SK-N-SH (cell line): ENCODE measurements around the gene EEF1A2. TPM values are rescaled to one million over a fixed set of nuclear protein-coding genes. Genes with fewer than 3 reads are reported as not detected.
"Not testable (repeated sequence)": the region's sequence is repeated elsewhere in the genome, so short reads cannot be mapped to it uniquely, and the experiment has no call there.

Source experiments
- CTCF ChIA-PET: fragments of 300-600, 350-600 bp; formaldehyde crosslinking; extraction: SDS; loops from one replicate; lab custom pipeline; 2021; lab: Yijun Ruan, JAX
- POLR2A ChIA-PET: fragments of 350-600 bp; sonication (Branson Sonifier 250); formaldehyde crosslinking; extraction: SDS; loops from one replicate; lab custom pipeline; 2020; ENCODE audit warnings: antibody characterized with exemption, inconsistent platforms; lab: Yijun Ruan, JAX
- DNase-seq: peaks from one replicate; pipeline ENCODE4 v3.0.0; 2012
- H2AFZ ChIP-seq: fragments of 200-600 bp; sonication (generic); 2 replicates; pipeline ENCODE4 v1.8.1; 2016; ENCODE audit warnings: antibody characterized with exemption, mild to moderate bottlenecking, low read depth
- H3F3A ChIP-seq: fragments of 200-600 bp; sonication (generic); replicated peaks from 2 replicates; pipeline ENCODE3; 2016; ENCODE audit warnings: antibody characterized with exemption, mild to moderate bottlenecking; ENCODE audit not compliant: insufficient read depth
- H3K27ac ChIP-seq, 2 experiments: fragments of 200-500 bp in 1 of 2; fragments of 200-600 bp in 1 of 2; sonication (Bioruptor generic) in 1 of 2; sonication (generic), shearing (Covaris generic) in 1 of 2; 2 replicates each; pipeline versions ENCODE4 v1.5.1 to v1.6.1; 2014 to 2016; ENCODE audit warnings: low read depth in 2 of 2, inconsistent platforms in 1 of 2, low read length in 1 of 2, mild to moderate bottlenecking in 1 of 2, mixed read lengths in 1 of 2
- H3K27me3 ChIP-seq: fragments of 200-600 bp; sonication (generic), shearing (Covaris generic); 2 replicates; pipeline ENCODE4 v1.6.1; 2016; ENCODE audit warnings: mixed run types; ENCODE audit not compliant: insufficient read depth
- H3K36me3 ChIP-seq, 2 experiments: fragments of 200-500 bp in 1 of 2; fragments of 200-600 bp in 1 of 2; sonication (Bioruptor generic) in 1 of 2; sonication (generic) in 1 of 2; replicated peaks in 1 of 2; 2 replicates each; pipeline versions ENCODE3 to v1.5.1; 2014 to 2016; ENCODE audit warnings: low read length in 1 of 2, mild to moderate bottlenecking in 1 of 2; ENCODE audit not compliant: insufficient read depth in 2 of 2, control insufficient read depth in 1 of 2
- H3K4me1 ChIP-seq, 2 experiments: fragments of 200-500 bp in 1 of 2; fragments of 200-600 bp in 1 of 2; sonication (Bioruptor generic) in 1 of 2; sonication (generic), shearing (Covaris generic) in 1 of 2; 2 replicates each; pipeline versions ENCODE4 v1.5.1 to v1.6.1; 2014 to 2016; ENCODE audit warnings: low read depth in 1 of 2, low read length in 1 of 2, mixed run types in 1 of 2; ENCODE audit not compliant: insufficient read depth in 2 of 2, control insufficient read depth in 1 of 2
- H3K4me2 ChIP-seq: fragments of 200-600 bp; sonication (generic), shearing (Covaris generic); 2 replicates; pipeline ENCODE4 v1.6.1; 2017; ENCODE audit warnings: mixed run types
- H3K4me3 ChIP-seq, 2 experiments: fragments of 200-500 bp in 1 of 2; fragments of 200-600 bp in 1 of 2; sonication (Bioruptor generic) in 1 of 2; sonication (generic), shearing (Covaris generic) in 1 of 2; 2 replicates each; pipeline versions ENCODE4 v1.5.1 to v1.8.1; 2014 to 2016; ENCODE audit warnings: low read depth in 2 of 2, inconsistent platforms in 1 of 2, low read length in 1 of 2, mild to moderate bottlenecking in 1 of 2, mixed read lengths in 1 of 2, moderate library complexity in 1 of 2
- H3K79me2 ChIP-seq: fragments of 200-600 bp; sonication (generic); 2 replicates; pipeline ENCODE4 v1.8.1; 2017; ENCODE audit warnings: mild to moderate bottlenecking; ENCODE audit not compliant: insufficient read depth
- H3K9ac ChIP-seq: fragments of 200-600 bp; sonication (generic); 2 replicates; pipeline ENCODE4 v1.6.1; 2017; ENCODE audit warnings: mixed run types
- H3K9me2 ChIP-seq: fragments of 200-600 bp; sonication (generic); 2 replicates; pipeline ENCODE4 v1.6.1; 2017; ENCODE audit warnings: mixed run types
- H3K9me3 ChIP-seq: fragments of 200-600 bp; sonication (generic); 2 replicates; pipeline ENCODE4 v1.6.1; 2017; ENCODE audit warnings: mixed run types, mild to moderate bottlenecking, moderate library complexity
- H4K20me1 ChIP-seq: fragments of 200-600 bp; sonication (generic); 2 replicates; pipeline ENCODE4 v1.6.1; 2017; ENCODE audit warnings: mild to moderate bottlenecking, mixed run types; ENCODE audit not compliant: insufficient read depth
- FOXJ3 ChIP-seq: sonication (generic); formaldehyde crosslinking; IDR thresholded peaks from 2 replicates; pipeline ENCODE4 v1.5.1; 2020; ENCODE audit warnings: mild to moderate bottlenecking, missing genetic modification reagents
- NRF1 ChIP-seq: IDR thresholded peaks from 2 replicates; pipeline ENCODE4 v1.6.1; 2012; ENCODE audit warnings: low read depth, mild to moderate bottlenecking, low read length
- RXRA ChIP-seq: IDR thresholded peaks from 2 replicates; pipeline ENCODE4 v1.4.0; 2012; ENCODE audit warnings: low read depth, mild to moderate bottlenecking, borderline replicate concordance
- WGBS: methylation state at CpG from one replicate; pipeline ENCODE4 v1.1.6; 2017; ENCODE audit warnings: low lambda C conversion rate; 5-methylcytosine and 5-hydroxymethylcytosine counted together
- polyA plus RNA-seq, 3 experiments: library from polyadenylated mRNA; depleted of rRNA; stranded (reverse); fragments of >200 nt; gene quantifications; 2 replicates each; pipeline ENCODE4 v1.2.3, GENCODE V29; 2012
- TF ChIP-seq, protein P1 (sequence below): fragments of 150-350 bp; IDR thresholded peaks from 2 replicates; pipeline ENCODE4 v1.6.1; 2017; ENCODE audit warnings: antibody characterized with exemption, low read length, low read depth, borderline replicate concordance
- TF ChIP-seq, protein P2 (sequence below): IDR thresholded peaks from 2 replicates; pipeline ENCODE4 v1.4.0; 2012; ENCODE audit warnings: low read depth, borderline replicate concordance

Gene EEF1A2
- polyA plus RNA-seq, 1 of the 3 experiments (the other 2 are of a cell fraction) = 16.5 TPM

DNA sequence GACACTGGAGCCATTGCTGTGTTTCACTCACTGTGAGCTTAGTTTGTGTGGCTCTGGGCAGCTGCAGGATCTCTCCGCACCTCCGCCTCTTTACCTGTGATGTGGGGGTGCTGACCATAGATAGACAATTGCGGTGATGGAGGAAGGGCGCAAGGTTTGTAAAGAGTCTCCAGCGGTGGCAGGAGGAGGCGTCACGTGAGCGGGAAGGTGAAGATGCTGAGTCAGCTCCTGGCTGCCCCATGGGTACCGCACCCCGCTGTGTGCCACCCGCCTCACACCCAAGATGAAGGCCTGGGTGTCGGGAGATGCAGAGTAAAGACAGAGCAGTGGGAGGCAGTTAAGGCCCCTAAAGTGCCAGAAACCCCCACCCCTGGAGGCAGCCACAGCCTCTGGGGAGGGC, 17.4 kb downstream of the EEF1A2 start:
- DNase-seq = no peak
- Histone ChIP-seq H3K9ac (no peak overlapping the region), H3K27ac (peak overlapping the region in 1 of 2 experiments; percentile 17; a peak in 1 of 4 replicates), H3K9me2 (no peaks in the 10 kb centered on the region), H3K4me3 (no peak overlapping the region), H4K20me1 (no peaks in the 10 kb centered on the region), H3K36me3 (no peaks in the 10 kb centered on the region), H3K9me3 (no peaks in the 10 kb centered on the region), H3K79me2 (no peaks in the 10 kb centered on the region), H3K4me2 (no peak overlapping the region), H2AFZ (no peak overlapping the region), H3K27me3 (no peaks in the 10 kb centered on the region), H3K4me1 (peaks cover 0 to 65% of the 10 kb centered on the region in 2 experiments; a peak in 1 of 4 replicates)
- POLR2A ChIA-PET = interaction anchor here (1.2 kb wide), 1 partner anchor 11 kb away, joined by 5 read pairs; no protein-coding TSS in a partner anchor
- WGBS = 89% methylated on average over 12 of the region's 12 CpGs
- CTCF ChIA-PET = interaction anchor here (1.3 to 5.9 kb wide), 8 partner anchors 11 to 172 kb away, joined by 3 to 53 read pairs (median 7); no protein-coding TSS in a partner anchor
- no peak for TF ChIP-seq RXRA
- TF ChIP-seq NRF1 = no peak
- TF ChIP-seq, protein P1, sequence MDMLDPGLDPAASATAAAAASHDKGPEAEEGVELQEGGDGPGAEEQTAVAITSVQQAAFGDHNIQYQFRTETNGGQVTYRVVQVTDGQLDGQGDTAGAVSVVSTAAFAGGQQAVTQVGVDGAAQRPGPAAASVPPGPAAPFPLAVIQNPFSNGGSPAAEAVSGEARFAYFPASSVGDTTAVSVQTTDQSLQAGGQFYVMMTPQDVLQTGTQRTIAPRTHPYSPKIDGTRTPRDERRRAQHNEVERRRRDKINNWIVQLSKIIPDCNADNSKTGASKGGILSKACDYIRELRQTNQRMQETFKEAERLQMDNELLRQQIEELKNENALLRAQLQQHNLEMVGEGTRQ = no peak
- no peak for TF ChIP-seq FOXJ3
- TF ChIP-seq, protein P2, sequence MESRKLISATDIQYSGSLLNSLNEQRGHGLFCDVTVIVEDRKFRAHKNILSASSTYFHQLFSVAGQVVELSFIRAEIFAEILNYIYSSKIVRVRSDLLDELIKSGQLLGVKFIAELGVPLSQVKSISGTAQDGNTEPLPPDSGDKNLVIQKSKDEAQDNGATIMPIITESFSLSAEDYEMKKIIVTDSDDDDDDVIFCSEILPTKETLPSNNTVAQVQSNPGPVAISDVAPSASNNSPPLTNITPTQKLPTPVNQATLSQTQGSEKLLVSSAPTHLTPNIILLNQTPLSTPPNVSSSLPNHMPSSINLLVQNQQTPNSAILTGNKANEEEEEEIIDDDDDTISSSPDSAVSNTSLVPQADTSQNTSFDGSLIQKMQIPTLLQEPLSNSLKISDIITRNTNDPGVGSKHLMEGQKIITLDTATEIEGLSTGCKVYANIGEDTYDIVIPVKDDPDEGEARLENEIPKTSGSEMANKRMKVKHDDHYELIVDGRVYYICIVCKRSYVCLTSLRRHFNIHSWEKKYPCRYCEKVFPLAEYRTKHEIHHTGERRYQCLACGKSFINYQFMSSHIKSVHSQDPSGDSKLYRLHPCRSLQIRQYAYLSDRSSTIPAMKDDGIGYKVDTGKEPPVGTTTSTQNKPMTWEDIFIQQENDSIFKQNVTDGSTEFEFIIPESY = no peak
- TF ChIP-seq, all 33 proteins: peak for 0
- no peaks in the 10 kb centered on the region for H3F3A ChIP-seq

DNA sequence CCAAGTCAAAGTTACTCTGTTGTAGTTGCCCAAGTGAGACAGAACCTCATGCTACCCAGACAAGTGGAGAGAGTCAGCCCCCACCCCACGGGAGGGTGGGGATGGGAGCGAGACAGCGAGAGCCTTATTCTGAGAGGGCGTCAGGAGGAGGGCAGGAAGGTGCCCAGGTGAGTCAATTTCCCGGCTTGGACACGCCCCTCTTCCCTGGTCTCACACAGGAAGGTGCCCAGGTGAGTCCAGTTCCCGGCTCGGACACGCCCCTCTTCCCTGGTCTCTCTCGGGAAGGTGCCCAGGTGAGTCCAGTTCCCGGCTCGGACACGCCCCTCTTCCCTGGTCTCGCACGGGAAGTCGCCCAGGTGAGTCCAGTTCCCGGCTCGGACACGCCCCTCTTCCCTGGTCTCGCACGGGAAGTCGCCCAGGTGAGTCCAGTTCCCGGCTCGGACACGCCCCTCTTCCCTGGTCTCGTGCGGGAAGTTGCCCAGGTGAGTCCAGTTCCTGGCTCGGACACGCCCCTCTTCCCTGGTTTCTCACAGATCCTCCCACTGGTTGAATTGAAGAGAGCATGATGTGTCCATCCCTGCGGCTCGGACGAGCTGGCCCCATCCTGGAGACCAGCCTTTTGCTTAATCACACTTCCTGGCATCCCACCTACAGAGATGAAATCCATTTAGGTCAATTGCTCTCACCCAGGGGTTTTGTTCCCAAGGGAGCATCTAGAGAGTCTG, 19.0 kb downstream of the EEF1A2 start:
- H3K4me2 ChIP-seq, H3K4me3 ChIP-seq, H3K27me3 ChIP-seq, H3K36me3 ChIP-seq, H3K27ac ChIP-seq, DNase-seq, H3K9me2 ChIP-seq, H3F3A ChIP-seq, H3K9ac ChIP-seq, H3K9me3 ChIP-seq, POLR2A ChIA-PET, H4K20me1 ChIP-seq, H2AFZ ChIP-seq, H3K79me2 ChIP-seq: not testable (repeated sequence)
- peaks cover 0 to 62% of the 10 kb centered on the region in 2 experiments; a peak in 1 of 4 replicates for H3K4me1 ChIP-seq
- WGBS = 61% methylated on average over 16 of the region's 32 CpGs
- CTCF ChIA-PET = interaction anchor here (2.8 to 5.9 kb wide), 3 partner anchors 17 to 34 kb away, joined by 7 to 53 read pairs (median 38); no protein-coding TSS in a partner anchor
